Measurements from ENCODE around the gene FSCN2. TPM values are rescaled to one million over a fixed set of nuclear protein-coding genes. Genes with fewer than 3 reads are reported as not detected.
A peak's percentile ranks its signal among the peaks of the same experiment; 100 is the strongest.

FSCN2 gene
- total and polyA plus RNA-seq, 5 donors, result 0.45 to 0.63 (median 0.48) TPM

DNA sequence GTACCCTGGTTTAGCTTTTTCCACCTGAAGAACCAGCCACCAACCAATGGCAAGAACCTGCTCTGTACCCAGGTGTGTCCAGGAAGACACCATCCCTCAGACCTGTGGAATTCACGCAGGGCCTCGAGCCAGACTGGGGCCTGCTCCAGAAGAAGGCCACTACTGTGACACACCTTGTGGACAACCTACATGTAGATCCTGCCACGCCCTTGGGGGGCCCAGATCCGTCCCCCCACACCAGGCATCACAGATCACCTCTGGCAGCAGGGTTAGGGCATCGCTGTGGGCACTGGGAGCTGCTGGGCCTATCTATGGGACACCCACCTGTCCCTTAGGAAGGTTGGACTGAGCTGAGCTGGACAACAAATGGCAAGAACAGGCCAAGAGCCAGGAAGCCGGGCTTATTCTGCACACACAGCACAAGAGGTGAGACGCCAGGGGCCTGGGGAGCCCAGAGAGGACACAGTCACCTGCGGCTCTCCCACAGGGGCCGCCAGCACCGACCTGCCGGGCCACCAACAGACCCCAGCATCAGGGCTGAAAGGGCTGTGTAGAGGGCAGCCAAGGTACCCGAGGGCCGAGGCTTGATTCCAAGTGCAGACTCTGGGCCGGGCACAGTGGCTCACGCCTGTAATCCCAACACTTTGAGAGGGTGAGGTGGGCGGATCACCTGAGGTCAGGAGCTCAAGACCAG is 16.3 kb downstream of the FSCN2 start:
- Histone ChIP-seq H3K9me3 (ENCODE audit: control insufficient read depth, low read length) (no peaks in the 10 kb centered on the region), H3K4me3 (ENCODE audit: low read length) (no peak overlapping the region), H3K27ac (ENCODE audit: low read length) (no peak overlapping the region), H3K27me3 (ENCODE audit: control insufficient read depth, insufficient read depth) (no peaks in the 10 kb centered on the region), H3K4me1 (ENCODE audit: control insufficient read depth, insufficient read depth, low read length) (no peaks in the 10 kb centered on the region)
- DNase-seq (peak in 2 of 3 donors; percentile 26 to 38), ATAC-seq (no peak)
- WGBS, result 94% methylated on average over 16 of the region's 16 CpGs
- intact Hi-C loops (cut with DNase I), result no loop called here

DNA sequence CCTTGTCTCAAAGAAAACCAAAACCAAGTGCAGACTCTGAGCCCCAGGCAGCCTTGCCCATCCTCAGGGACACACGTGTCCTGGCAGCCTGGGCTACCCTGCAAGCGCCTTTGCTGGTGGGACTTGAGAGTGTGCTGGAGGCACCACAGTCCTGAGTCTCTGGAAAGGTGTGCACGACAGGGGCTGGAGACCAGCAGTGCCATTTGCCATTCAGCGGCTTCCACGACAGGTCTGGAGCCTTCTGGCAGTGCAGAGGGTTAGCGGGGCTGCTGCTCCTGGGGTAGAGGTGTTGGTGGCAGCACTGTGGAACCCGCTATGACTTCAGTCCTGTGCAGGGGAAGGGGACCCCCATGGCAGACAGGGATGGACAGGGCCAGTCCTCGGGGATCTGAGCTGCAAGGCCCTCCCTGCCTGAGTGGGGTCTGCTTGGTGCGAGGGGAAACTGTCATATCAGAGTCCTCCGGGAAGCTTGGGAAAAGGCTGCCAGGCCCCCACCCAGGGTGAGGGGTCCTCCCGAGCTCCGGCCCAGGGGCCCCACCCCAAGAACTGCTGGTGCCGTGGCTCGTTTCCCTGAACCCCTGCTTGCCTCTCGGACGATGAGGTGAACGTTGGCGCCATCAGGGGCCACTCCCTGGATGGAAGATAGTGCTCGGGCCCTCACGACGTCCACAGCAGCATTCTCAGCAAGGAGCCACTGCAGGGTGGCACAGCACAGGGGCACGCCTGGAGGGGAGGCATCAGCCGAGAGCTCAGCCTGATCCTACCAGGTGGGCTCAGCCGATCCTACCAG is 17.2 kb downstream of the FSCN2 start:
- DNase-seq (peak in 2 of 3 donors; percentile 16 to 66), ATAC-seq (no peak)
- H3K4me3 ChIP-seq (ENCODE audit: low read length), result no peak overlapping the region
- no peaks in the 10 kb centered on the region for H3K27me3 ChIP-seq (ENCODE audit: control insufficient read depth, insufficient read depth)
- intact Hi-C loops (cut with DNase I), result no loop called here
- no peaks in the 10 kb centered on the region for H3K9me3 ChIP-seq (ENCODE audit: control insufficient read depth, low read length)
- WGBS, result 90% methylated on average over 24 of the region's 24 CpGs
- no peaks in the 10 kb centered on the region for H3K4me1 ChIP-seq (ENCODE audit: control insufficient read depth, insufficient read depth, low read length)
- H3K27ac ChIP-seq (ENCODE audit: low read length), result no peak overlapping the region

DNA sequence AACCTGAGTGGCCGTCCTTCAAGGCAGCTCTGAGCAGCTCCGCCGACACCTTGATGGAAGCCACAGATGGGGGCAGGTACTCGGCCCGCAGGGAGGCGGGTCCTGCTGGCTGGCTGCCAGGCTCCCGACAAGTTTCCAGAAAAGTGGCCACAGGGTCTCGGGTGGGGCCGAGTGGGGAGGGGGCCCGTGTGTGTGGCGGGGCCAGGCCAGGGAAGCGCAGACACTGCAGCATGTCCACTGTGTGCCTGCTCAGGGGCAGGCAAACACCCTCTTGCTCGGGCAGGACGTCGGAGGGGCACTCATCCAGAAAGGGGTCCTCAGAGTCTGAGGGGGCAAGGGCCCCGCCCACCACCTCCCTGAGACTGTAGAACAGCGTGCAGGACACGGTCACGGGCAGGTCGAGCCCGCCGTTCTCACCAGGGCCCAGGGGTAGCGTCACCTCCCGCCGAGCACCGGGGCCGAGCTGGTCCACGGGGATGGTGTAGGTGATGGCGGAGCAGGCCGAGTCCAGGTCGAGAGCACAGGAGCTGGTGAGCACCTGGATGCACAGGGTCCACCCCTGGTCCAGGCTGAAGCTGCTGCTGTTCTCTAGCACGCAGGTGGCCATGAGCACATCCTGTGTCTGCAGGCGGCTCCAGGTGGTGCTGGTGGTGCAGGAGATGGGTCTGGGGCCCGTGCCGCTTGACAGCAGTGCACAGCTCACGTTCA is 18.9 kb downstream of the FSCN2 start:
- ATAC-seq, result no peak
- WGBS, result 89% methylated on average over 36 of the region's 36 CpGs
- intact Hi-C loops (cut with DNase I), result no loop called here
- H3K4me3 ChIP-seq (ENCODE audit: low read length), result no peak overlapping the region
- no peaks in the 10 kb centered on the region for H3K27me3 ChIP-seq (ENCODE audit: control insufficient read depth, insufficient read depth)
- H3K4me1 ChIP-seq (ENCODE audit: control insufficient read depth, insufficient read depth, low read length), result peaks cover 2% of the 10 kb centered on the region
- DNase-seq, result peak in 1 of 3 donors; percentile 59
- no peak overlapping the region for H3K27ac ChIP-seq (ENCODE audit: low read length)
- no peaks in the 10 kb centered on the region for H3K9me3 ChIP-seq (ENCODE audit: control insufficient read depth, low read length)

DNA sequence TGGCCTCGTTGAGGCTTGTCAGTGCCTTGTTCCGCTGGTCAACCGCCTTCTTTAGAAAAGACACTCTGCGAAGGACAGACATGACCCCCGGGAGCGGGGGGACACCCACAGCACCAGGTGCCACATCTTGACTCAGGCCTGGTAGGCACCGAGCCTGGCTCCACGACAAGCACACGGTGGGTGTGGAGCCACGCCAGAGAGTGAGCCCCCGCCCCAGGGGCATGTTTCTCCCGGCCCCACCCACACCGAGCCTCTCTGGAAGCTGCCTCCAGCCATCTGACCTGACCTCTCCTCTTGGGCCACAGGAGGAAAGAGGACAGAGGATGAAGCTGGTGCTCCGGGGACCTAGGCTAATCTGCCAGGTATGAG is 19.4 kb downstream of the FSCN2 start:
- intact Hi-C loops (cut with DNase I), result no loop called here
- no peak overlapping the region for H3K27ac ChIP-seq (ENCODE audit: low read length)
- no peak overlapping the region for H3K4me3 ChIP-seq (ENCODE audit: low read length)
- H3K9me3 ChIP-seq (ENCODE audit: control insufficient read depth, low read length), result no peaks in the 10 kb centered on the region
- peak in 1 of 3 donors; percentile 41 for DNase-seq
- H3K4me1 ChIP-seq (ENCODE audit: control insufficient read depth, insufficient read depth, low read length), result peaks cover 2% of the 10 kb centered on the region
- ATAC-seq, result no peak
- H3K27me3 ChIP-seq (ENCODE audit: control insufficient read depth, insufficient read depth), result no peaks in the 10 kb centered on the region
- 88% methylated on average over 14 of the region's 14 CpGs for WGBS

DNA sequence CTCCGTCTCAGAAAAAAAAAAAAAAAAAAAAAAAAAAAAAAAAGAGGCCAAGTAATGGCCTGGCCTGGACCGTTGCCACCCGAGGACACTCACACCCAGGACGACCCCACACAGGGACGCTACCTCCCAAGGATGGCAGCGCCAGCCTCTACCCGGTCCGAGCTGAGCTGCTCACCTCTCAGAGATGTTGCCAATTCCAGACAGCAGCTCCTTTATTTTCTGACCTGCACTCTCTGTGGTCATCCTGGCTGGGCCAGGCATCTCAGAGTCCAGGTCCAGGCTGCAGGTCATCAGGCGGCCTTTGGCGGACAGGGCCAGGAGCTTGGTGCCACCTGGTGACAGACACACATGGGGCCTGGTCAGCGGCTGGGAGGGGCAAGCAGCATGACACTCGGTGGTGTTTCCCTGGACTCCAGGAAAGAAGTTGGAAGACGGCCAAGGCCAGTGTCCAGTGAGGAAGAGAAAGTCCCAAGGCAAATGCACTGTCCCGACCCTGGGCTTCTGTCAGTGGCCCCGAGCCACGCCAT is 20.9 kb downstream of the FSCN2 start:
- peak in 2 of 3 donors; percentile 51 to 53 for DNase-seq
- peaks cover 7% of the 10 kb centered on the region for H3K4me1 ChIP-seq (ENCODE audit: control insufficient read depth, insufficient read depth, low read length)
- no peaks in the 10 kb centered on the region for H3K27me3 ChIP-seq (ENCODE audit: control insufficient read depth, insufficient read depth)
- H3K9me3 ChIP-seq (ENCODE audit: control insufficient read depth, low read length), result no peaks in the 10 kb centered on the region
- WGBS, result 79% methylated on average over 16 of the region's 16 CpGs
- H3K4me3 ChIP-seq (ENCODE audit: low read length), result no peak overlapping the region
- intact Hi-C loops (cut with DNase I), result no loop called here
- ATAC-seq, result no peak
- H3K27ac ChIP-seq (ENCODE audit: low read length), result no peak overlapping the region

DNA sequence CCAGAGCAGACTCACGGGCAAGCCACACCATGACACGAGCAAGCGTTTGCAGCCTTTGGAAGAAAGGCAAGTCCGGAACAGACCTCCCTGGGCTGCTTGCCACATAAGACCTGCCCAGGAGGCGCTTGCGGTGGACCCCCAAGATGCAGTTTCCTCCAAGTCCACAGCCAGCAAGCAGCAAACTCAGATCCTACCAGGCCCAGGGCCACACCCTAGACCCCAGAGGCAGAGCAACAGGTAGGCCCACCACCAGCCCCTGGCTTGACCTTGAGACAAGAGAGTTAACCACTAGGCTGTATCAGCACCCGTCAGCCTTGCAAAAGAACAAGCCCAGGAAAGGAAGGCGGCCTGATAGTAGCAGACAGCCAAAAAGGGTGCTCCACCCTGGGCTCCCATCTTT is 21.6 kb downstream of the FSCN2 start:
- H3K27me3 ChIP-seq (ENCODE audit: control insufficient read depth, insufficient read depth), result no peaks in the 10 kb centered on the region
- peaks cover 7% of the 10 kb centered on the region for H3K4me1 ChIP-seq (ENCODE audit: control insufficient read depth, insufficient read depth, low read length)
- WGBS, result 91% methylated on average over 8 of the region's 8 CpGs
- ATAC-seq (no peak), DNase-seq (peak in 2 of 3 donors; percentile 37 to 39)
- no peaks in the 10 kb centered on the region for H3K9me3 ChIP-seq (ENCODE audit: control insufficient read depth, low read length)
- H3K4me3 ChIP-seq (ENCODE audit: low read length), result no peak overlapping the region
- intact Hi-C loops (cut with DNase I), result loop anchor here in 1 of 4 donors (5.0 kb wide), 1 partner anchor 33 kb away; no protein-coding TSS in a partner anchor
- H3K27ac ChIP-seq (ENCODE audit: low read length), result no peak overlapping the region

DNA sequence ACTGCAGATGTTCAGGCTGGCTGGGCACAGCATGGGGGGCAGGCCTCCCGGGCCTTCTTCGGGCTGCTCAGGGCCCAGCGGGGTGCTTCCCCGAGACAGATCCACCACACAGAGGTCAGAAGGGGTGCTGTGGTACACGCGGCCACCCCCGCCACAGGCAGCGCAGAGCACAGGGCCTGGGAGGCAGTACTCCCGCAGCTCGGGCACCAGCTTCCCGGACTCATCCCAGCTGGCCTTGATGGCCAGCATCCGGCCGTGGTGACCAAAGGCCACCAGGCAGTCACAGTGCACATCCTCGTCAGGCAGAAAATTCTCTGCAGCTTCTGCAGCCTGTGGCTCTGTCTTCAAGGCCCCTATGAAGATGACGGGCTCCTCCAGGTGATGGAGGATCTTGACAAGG is 22.1 kb downstream of the FSCN2 start:
- peak in 2 of 3 donors; percentile 38 to 55 for DNase-seq
- ATAC-seq, result no peak
- Histone ChIP-seq H3K27ac (ENCODE audit: low read length) (no peak overlapping the region), H3K27me3 (ENCODE audit: control insufficient read depth, insufficient read depth) (no peaks in the 10 kb centered on the region), H3K4me3 (ENCODE audit: low read length) (no peak overlapping the region), H3K9me3 (ENCODE audit: control insufficient read depth, low read length) (no peaks in the 10 kb centered on the region), H3K4me1 (ENCODE audit: control insufficient read depth, insufficient read depth, low read length) (peaks cover 7% of the 10 kb centered on the region)
- 95% methylated on average over 15 of the region's 15 CpGs for WGBS
- intact Hi-C loops (cut with DNase I), result loop anchor here in 1 of 4 donors (5.0 kb wide), 1 partner anchor 33 kb away; no protein-coding TSS in a partner anchor

DNA sequence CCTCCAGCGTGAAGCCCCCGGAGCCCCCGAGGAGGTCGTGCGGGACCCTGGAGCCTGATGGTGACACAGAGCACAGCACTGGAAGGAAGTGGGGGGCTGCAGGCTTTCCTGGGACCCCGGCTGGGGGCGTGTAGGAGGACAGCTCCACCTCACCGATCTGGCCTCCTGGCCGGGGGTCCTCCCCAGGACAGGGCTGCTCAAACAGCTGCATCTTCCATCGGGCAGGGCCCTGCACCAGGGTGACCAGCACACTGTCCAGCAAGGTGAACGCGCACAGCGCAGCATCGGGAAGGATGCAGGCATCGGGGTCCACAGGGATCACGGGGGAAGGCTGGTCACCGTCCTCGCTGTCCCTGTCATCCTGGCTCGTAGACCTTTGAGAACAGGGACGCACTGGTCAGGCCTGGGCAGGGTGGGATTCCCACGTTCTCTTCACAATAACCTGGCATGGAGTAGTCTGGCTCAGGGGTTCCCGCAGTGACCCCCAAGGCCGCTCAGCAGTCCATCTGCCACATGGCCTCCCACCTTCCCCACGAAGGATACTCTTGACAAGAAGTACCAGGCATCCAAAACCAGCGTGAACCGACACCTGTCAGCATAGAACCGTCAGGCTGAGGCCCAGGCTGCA is 22.8 kb downstream of the FSCN2 start:
- DNase-seq (peak in 2 of 3 donors; percentile 59 to 62), ATAC-seq (no peak)
- no peak overlapping the region for H3K27ac ChIP-seq (ENCODE audit: low read length)
- no peaks in the 10 kb centered on the region for H3K9me3 ChIP-seq (ENCODE audit: control insufficient read depth, low read length)
- intact Hi-C loops (cut with DNase I), result loop anchor here in 1 of 4 donors (5.0 kb wide), 1 partner anchor 34 kb away; no protein-coding TSS in a partner anchor
- 77% methylated on average over 27 of the region's 27 CpGs for WGBS
- H3K4me1 ChIP-seq (ENCODE audit: control insufficient read depth, insufficient read depth, low read length), result peaks cover 7% of the 10 kb centered on the region
- H3K27me3 ChIP-seq (ENCODE audit: control insufficient read depth, insufficient read depth), result no peaks in the 10 kb centered on the region
- no peak overlapping the region for H3K4me3 ChIP-seq (ENCODE audit: low read length)

DNA sequence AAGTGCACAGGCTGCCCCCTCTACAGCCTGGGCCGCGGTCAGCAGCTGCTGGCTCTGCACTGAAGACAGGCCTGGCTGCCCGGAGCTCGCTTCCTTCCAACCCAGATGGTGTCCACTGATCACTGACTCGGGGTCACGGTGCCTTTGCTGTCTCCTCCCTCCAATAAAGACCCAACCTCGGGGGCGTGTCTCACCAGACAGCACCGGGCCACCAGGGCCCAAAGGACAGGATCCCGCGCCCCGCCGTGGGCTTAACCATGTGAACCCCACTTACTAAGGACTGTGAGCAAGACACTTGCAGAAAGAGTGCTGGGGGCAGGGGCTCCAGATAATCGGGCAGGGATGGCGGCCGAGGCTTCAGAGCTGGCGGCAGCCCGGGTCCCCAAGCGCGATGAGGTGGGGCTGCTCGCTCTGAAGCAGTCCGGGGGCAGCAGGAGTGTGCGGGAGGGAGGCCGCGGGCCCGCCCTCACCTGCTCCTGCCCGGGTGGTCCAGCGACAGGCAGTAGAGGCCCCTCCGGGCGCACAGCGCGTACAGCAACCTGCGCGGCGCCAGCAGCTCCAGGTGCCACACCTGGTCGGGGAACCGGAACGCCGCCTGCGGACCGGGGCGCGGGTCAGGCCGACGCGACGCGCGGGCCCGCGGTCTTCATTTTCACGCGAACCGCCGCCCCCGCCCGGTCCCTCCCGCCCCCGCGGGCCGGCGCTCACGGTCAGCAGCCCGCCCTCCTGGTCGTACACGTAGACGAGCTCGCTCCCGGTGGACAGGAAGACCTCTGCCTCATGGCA is 23.5 kb downstream of the FSCN2 start:
- under 1% methylated on average over 69 of the region's 69 CpGs for WGBS
- Histone ChIP-seq H3K27me3 (ENCODE audit: control insufficient read depth, insufficient read depth) (no peaks in the 10 kb centered on the region), H3K4me1 (ENCODE audit: control insufficient read depth, insufficient read depth, low read length) (peaks cover 9% of the 10 kb centered on the region), H3K9me3 (ENCODE audit: control insufficient read depth, low read length) (no peaks in the 10 kb centered on the region), H3K4me3 (ENCODE audit: low read length) (peak overlapping the region; percentile 58), H3K27ac (ENCODE audit: low read length) (no peak overlapping the region)
- intact Hi-C loops (cut with DNase I), result loop anchor here in 1 of 4 donors (5.0 kb wide), 1 partner anchor 34 kb away; no protein-coding TSS in a partner anchor
- peak in 1 of 2 donors; percentile 4 for ATAC-seq
- DNase-seq, result peak in 2 of 3 donors; percentile 61 to 67

All from right cardiac atrium (tissue), 5 donors.